Measurements from ENCODE around the gene MAPK11. TPM values are rescaled to one million over a fixed set of nuclear protein-coding genes. Genes with fewer than 3 reads are reported as not detected.

Gene MAPK11
- total and polyA plus RNA-seq, 2 donors from 2014 or later, result 11.4 to 18.3 TPM

DNA sequence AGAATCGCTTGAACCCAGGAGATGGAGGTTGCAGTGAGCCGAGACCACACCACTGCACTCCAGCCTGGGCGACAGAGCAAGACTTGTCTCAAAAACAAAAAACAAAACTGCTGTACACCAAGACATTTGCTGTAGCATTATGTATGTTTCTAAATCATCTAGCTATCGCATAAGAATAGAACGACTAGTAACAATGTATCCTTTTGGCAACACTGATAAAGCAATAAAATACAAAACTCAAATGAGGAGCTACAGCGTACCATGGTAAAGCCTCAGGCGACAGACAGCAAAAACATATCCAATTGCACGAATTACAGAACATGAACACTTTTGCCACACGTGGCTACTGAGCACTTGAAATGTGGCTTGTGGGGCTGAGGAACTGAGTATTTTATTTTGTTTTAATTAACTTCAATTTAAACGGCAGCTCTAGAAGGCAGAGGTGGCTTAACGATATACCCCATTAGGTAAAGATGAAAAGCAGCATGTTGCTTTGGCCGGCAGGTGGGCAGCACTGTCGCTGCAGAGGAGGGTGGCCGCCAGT lies 27.7 kb downstream of the MAPK11 start:
- Histone ChIP-seq H3K9ac (ENCODE audit: low read length in 3 of 3) (peak overlapping the region in 2 of 3 donors; percentile 40 to 59), H3K9me3 (ENCODE audit: control insufficient read depth in 2 of 3, insufficient read depth in 1 of 3, low read length in 3 of 3) (no peaks in the 10 kb centered on the region), H3K4me3 (ENCODE audit: low read length in 3 of 3) (peak overlapping the region; percentile 57 to 93 (median 57)), H3K36me3 (ENCODE audit: control insufficient read depth in 2 of 3, insufficient read depth in 3 of 3, low read length in 3 of 3) (peaks cover 0 to 17% (median 0%) of the 10 kb centered on the region in 3 donors), H3K27me3 (ENCODE audit: control insufficient read depth, insufficient read depth, low read length) (no peaks in the 10 kb centered on the region), H3K27ac (ENCODE audit: low read depth in 2 of 2, low read length in 2 of 2) (no peak overlapping the region), H3K4me1 (ENCODE audit: control insufficient read depth in 2 of 3, insufficient read depth in 2 of 3, low read depth in 1 of 3, low read length in 3 of 3) (peaks cover 4 to 29% (median 11%) of the 10 kb centered on the region in 3 donors)
- FAIRE-seq (no peak), DNase-seq (no peak)
- TF ChIP-seq, protein P1, sequence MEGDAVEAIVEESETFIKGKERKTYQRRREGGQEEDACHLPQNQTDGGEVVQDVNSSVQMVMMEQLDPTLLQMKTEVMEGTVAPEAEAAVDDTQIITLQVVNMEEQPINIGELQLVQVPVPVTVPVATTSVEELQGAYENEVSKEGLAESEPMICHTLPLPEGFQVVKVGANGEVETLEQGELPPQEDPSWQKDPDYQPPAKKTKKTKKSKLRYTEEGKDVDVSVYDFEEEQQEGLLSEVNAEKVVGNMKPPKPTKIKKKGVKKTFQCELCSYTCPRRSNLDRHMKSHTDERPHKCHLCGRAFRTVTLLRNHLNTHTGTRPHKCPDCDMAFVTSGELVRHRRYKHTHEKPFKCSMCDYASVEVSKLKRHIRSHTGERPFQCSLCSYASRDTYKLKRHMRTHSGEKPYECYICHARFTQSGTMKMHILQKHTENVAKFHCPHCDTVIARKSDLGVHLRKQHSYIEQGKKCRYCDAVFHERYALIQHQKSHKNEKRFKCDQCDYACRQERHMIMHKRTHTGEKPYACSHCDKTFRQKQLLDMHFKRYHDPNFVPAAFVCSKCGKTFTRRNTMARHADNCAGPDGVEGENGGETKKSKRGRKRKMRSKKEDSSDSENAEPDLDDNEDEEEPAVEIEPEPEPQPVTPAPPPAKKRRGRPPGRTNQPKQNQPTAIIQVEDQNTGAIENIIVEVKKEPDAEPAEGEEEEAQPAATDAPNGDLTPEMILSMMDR (IDR thresholded peaks at IDR 0.05; ENCODE audit: borderline replicate concordance, extremely low read depth, insufficient read depth), result no peak
- intact Hi-C loops (cut with DNase I), result no loop called here

DNA sequence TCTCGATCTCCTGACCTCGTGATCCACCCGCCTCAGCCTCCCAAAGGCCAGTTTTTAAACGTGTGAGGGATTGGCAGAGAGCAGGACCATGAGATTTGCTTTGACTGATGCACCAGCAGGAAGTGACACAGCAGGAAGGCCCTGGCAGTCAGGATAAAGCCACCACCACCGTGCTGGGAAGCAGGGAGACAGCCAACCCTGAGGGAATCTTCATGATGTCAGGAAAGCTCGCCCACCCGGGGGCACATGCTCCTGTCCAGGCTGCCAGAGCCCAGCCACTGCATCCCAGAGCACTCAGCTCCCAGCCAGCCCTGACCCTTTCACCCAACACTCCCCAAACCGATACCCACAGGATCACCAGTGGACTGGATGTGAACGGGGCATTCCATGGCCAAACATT lies 31.4 kb downstream of the MAPK11 start:
- H3K4me1 ChIP-seq (ENCODE audit: control insufficient read depth in 2 of 3, insufficient read depth in 2 of 3, low read depth in 1 of 3, low read length in 3 of 3), result peaks cover 4 to 15% (median 11%) of the 10 kb centered on the region in 3 donors
- TF ChIP-seq, protein P1 (IDR thresholded peaks at IDR 0.05; ENCODE audit: borderline replicate concordance, extremely low read depth, insufficient read depth), result no peak
- no peak for DNase-seq
- intact Hi-C loops (cut with DNase I), result no loop called here
- H3K36me3 ChIP-seq (ENCODE audit: control insufficient read depth in 2 of 3, insufficient read depth in 3 of 3, low read length in 3 of 3), result peaks cover 0 to 15% (median 4%) of the 10 kb centered on the region in 3 donors
- H3K4me3 ChIP-seq (ENCODE audit: low read length in 3 of 3), result no peak overlapping the region
- FAIRE-seq, result no peak
- H3K27ac ChIP-seq (ENCODE audit: low read depth in 2 of 2, low read length in 2 of 2), result no peak overlapping the region
- H3K27me3 ChIP-seq (ENCODE audit: control insufficient read depth, insufficient read depth, low read length), result no peaks in the 10 kb centered on the region
- no peak overlapping the region for H3K9ac ChIP-seq (ENCODE audit: low read length in 3 of 3)
- H3K9me3 ChIP-seq (ENCODE audit: control insufficient read depth in 2 of 3, insufficient read depth in 1 of 3, low read length in 3 of 3), result no peaks in the 10 kb centered on the region

DNA sequence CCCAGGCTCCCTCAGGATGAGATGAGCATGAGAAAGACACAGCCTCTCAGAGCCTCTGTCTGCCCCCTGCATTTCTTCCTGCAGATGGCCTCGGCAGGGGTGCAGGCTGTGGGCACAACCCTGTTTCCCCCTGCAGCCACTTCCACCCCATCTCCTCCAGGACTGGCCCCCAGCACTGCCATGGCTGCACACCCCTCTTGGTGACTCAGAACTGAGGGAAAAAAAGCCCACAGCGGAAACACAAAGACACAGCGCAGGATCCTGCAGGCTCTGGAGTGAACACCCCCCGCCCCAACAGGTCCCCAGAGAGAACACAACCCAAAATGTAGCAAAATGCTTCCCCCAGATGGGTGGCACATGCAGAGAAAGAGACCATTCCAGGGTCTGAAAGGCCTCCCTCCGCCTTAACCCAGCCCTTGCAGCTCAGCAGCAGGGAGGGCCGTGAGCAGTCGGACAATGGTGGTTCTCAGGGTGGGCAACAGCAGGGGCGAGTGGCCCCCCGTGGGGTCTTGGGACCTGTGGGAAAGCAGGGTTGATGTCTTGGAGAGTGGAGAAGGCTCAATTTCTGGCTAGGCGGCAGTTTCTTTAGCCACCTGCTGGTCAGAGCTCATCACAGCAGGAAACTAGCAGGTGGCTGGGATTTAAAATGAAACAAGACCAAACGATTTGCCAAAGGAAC lies 33.3 kb downstream of the MAPK11 start:
- H3K27ac ChIP-seq (ENCODE audit: low read depth in 2 of 2, low read length in 2 of 2), result no peak overlapping the region
- H3K9me3 ChIP-seq (ENCODE audit: control insufficient read depth in 2 of 3, insufficient read depth in 1 of 3, low read length in 3 of 3), result no peaks in the 10 kb centered on the region
- no peak overlapping the region for H3K4me3 ChIP-seq (ENCODE audit: low read length in 3 of 3)
- intact Hi-C loops (cut with DNase I), result no loop called here
- H3K9ac ChIP-seq (ENCODE audit: low read length in 3 of 3), result no peak overlapping the region
- DNase-seq (peak in 1 of 5 donors; percentile 55), FAIRE-seq (no peak)
- TF ChIP-seq, protein P1 (IDR thresholded peaks at IDR 0.05; ENCODE audit: borderline replicate concordance, extremely low read depth, insufficient read depth), result peak; percentile 30
- H3K36me3 ChIP-seq (ENCODE audit: control insufficient read depth in 2 of 3, insufficient read depth in 3 of 3, low read length in 3 of 3), result peaks cover 0 to 15% (median 6%) of the 10 kb centered on the region in 3 donors
- peaks cover 0 to 8% (median 6%) of the 10 kb centered on the region in 3 donors for H3K4me1 ChIP-seq (ENCODE audit: control insufficient read depth in 2 of 3, insufficient read depth in 2 of 3, low read depth in 1 of 3, low read length in 3 of 3)
- H3K27me3 ChIP-seq (ENCODE audit: control insufficient read depth, insufficient read depth, low read length), result no peaks in the 10 kb centered on the region

Data from kidney (tissue), 14 donors.